COLO668 (cell line): Measurements from ENCODE around the gene ESRP2.

Experiments
- DNase-seq: peaks from one replicate; lab custom pipeline; 2025; ENCODE audit not compliant: unreplicated experiment; lab: John Stamatoyannopoulos, UW

The ESRP2 gene

GRCh38 chr16:68242085-68242484 is 6.2 kb upstream of the ESRP2 start:
- no peak for DNase-seq

- DNase-seq: no peak
Observed at GRCh38 chr16:68238029-68238345, 2.1 kb upstream of the ESRP2 start.

GRCh38 chr16:68237243-68238028 is 1.5 kb upstream of the ESRP2 start:
- peak; percentile 99 for DNase-seq

GRCh38 chr16:68236826-68237242 is 907 bp upstream of the ESRP2 start:
- peak; percentile 49 for DNase-seq

- DNase-seq: peak; percentile 94
Observed at GRCh38 chr16:68236137-68236825, 354 bp upstream of the ESRP2 start.

GRCh38 chr16:68235108-68235886 is 630 bp downstream of the ESRP2 start:
- peak; percentile 70 for DNase-seq

GRCh38 chr16:68234188-68235107 is 1.5 kb downstream of the ESRP2 start:
- peak; percentile 97 for DNase-seq

GRCh38 chr16:68233835-68234187 is 2.1 kb downstream of the ESRP2 start:
- no peak for DNase-seq

- no peak for DNase-seq
Observed at GRCh38 chr16:68233085-68233834, 2.7 kb downstream of the ESRP2 start.

- no peak for DNase-seq
Observed at GRCh38 chr16:68232335-68232734, 3.6 kb downstream of the ESRP2 start.

GRCh38 chr16:68231384-68232136 is 4.4 kb downstream of the ESRP2 start:
- no peak for DNase-seq

- no peak for DNase-seq
Observed at GRCh38 chr16:68230956-68231355, 5.0 kb downstream of the ESRP2 start.

- DNase-seq: no peak
Observed at GRCh38 chr16:68230176-68230571, 5.8 kb downstream of the ESRP2 start.

- DNase-seq: peak; percentile 28
Observed at GRCh38 chr16:68229431-68230175, 6.3 kb downstream of the ESRP2 start.

- no peak for DNase-seq
Observed at GRCh38 chr16:68228652-68229051, 7.3 kb downstream of the ESRP2 start.

GRCh38 chr16:68227850-68228553 is 7.9 kb downstream of the ESRP2 start:
- DNase-seq: peak; percentile 10

GRCh38 chr16:68227183-68227793 is 8.6 kb downstream of the ESRP2 start:
- peak; percentile 14 for DNase-seq

- no peak for DNase-seq
Observed at GRCh38 chr16:68226116-68226515, 9.8 kb downstream of the ESRP2 start.
